HG03558 (cell line): ENCODE results near the gene USP6.
A peak's percentile ranks its signal among the peaks of the same experiment; 100 is the strongest.
"Not testable (repeated sequence)": the region's sequence is repeated elsewhere in the genome, so short reads cannot be mapped to it uniquely, and the experiment has no call there.

ENCODE experiments used
- ATAC-seq: cut with Tn5 transposase; IDR thresholded peaks from one replicate; pipeline ENCODE4 v1.9.1; 2021; ENCODE audit warnings: moderate number of reproducible peaks; ENCODE audit not compliant: unreplicated experiment; ENCODE audit errors: extremely low read depth

USP6 gene

DNA sequence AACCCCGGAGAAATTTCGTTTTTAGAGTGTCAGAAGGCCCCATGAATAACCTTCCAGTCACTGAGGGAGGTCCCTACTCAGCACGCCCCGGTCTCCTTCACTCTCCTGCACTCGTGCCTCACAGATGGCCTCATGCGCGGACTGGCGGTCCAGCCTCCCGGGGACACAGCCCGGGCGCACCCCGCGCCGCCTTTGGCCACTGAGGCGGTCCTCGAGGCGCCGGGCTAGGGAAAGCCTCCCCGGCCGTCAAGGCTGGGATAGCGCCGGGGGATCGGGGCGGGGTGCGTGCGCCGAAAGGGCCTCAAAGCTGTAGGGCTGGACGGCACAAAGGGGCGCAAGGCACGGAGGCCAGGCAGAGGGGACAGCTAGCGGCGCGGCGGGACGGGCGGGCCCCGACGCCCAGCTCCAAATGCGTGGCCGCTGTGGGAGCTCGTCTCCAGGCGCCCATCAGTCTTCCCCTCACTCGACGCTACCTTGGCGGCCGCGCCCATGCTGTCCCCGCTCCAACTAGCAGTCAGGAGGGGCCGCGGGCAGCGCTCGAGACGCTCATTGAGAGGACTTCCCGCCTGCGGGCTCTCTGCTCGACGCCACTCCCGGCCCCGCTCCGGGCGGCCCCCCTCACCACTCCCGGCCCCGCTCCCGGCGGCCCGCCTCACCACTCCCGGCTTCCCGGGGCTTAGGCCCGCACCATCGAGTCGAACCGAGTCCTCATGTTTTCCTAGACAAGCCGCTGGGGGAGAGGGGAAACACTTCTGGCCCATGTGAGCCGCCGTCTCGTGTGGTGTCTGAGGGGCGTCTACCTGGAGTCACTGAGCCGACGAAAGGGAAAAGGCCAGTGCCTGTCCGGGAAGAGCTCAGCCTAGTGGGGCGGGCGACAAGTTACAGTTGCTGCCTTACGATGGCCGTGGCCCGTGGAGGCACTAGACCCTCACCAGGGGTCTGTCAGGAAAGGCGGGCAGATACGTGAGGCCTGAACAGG is at the start of gene USP6:
TSS of gene USP6 (plus strand) at position 360 of the 979 bp plus-strand sequence. CDS start 14,336 bp downstream, outside the sequence.
- no peak for ATAC-seq

DNA sequence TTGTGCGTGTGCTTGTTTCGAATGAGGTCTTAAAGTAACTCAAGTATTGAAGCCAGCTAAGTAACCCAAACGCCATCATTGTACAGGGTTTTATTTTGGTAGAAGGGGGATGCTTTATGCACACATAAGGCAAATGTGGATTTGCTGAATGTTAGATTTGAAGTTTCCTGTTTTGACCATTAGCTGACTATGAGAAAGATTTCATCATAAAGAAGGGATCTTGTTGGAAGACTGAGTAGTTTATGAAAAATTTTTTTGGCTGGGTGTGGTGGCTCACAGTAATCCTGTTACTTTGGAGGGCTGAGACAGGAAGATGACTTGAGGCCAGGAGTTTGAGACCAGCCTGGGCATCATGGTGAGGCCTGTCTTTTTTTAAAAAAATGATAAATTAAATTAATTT is 47.6 kb upstream of the USP6 start:
- ATAC-seq, result no peak

DNA sequence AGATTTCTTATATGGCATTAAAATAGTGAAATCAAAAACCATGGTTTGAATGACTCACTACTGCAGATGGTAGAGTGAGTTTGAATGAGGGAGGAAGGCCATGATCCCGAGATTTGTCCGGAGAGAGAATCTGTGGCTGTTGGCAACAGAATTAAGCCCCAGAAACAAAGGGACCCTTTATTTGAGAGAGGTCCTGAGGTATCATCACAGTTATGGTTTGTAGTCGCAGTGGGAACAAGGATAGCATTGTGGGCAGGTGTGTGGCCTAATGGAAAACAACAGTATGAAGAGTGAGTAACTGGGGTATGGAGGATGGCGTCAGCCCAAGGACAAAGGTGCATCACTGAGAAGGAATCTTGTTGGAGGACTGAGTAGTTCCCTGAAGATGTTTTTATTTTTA is 46.1 kb upstream of the USP6 start:
- no peak for ATAC-seq

DNA sequence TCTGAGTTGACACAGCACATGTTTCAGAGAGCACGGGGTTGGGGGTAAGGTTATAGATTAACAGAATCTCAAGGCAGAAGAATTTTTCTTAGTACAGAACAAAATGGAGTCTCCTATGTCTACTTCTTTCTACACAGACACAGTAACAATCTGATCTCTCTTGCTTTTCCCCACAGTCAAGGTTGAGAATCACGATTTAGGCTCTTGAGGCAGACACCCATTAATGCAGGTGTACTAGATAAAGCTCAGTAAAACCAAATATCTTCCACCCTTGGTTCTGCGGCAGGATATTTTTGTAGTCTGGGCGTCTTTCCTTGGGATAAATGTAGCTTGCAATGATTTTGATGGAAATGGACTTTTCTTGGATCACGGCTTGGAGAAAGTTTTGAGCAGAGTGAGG is 40.4 kb upstream of the USP6 start:
- not testable (repeated sequence) for ATAC-seq

DNA sequence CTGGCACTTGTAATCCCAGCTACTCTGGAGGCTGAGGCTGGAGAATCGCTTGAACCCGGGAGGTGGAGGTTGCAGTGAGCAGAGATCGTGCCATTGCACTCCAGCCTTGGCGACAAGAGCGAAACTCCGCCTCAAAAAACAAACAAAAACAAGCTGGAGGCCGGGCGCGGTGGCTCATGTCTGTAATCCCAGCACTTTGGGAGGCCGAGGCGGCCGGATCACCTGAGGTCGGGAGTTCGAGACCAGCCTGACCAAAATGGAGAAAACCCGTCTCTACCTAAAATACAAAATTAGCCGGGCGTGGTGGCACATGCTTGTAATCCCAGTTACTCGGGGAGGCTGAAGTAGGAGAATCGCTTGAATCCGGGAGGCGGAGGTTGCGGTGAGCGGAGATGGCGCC is 38.6 kb upstream of the USP6 start:
- ATAC-seq, result not testable (repeated sequence)

DNA sequence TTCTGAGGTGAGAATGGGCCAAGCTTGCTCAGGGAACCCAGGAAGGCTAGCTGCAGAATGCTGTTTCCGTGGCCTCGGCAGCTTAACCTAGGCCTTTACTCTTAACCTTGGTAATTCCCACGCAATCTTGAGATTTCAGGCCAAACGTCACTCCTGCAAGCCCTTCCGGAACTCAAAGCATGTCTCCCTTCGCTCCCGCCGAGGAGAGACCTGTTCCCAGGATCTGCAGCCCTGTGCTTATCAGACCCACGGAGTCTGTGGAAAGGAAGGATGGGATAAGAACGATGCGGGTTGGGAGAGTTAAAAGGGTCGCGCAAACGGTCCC is 38.1 kb upstream of the USP6 start:
- ATAC-seq, result no peak

DNA sequence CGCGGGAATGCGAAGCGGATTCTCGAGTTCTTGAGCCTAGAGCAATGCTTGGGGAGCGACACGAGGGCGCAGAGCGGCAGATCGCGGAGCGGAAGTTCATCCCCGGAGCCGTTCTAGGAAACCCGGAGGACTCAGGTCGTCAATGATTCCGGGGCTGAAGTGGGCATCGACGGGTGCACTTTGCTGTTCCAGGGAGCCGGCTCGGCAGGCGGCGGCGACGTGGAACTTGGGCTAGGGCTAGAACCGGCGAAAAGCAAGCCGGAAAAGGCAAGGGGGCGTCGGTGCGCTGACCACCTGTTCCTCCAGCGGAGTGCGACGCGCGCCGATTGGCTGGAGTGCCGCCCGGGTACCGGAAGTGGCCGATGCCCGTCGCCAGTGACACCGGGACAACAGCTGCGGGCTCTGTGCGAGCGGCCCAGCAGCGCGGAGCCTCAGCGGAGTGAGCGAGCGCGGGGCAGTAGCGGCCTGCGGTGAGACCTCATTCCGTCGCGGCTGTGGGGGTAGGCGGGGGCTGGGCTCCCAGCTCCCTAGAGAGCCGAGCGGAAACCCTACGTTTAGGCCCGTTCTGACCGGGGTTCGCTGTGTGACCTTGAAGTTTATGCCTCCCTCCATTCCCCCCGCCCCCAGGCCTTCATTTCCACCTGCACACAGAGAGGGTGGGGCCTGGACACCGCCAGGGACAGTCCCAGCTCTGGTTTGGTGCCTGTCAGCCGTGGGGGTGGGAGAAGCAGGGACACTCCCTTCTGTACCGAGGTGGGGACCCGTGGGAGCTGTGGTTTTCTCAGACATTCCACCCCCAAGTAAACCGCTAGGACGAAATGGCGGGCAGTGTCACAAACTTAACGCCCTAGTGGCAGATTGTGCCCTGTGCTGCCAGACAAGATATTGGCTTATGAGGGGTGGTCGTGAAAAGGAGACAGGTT is 37.5 kb upstream of the USP6 start, which contains the start of gene ZFP3:
TSS of gene ZFP3 (plus strand) at position 362 of the 923 bp plus-strand sequence. CDS start 13,038 bp downstream, outside the sequence.
- ATAC-seq, result peak; percentile 37

DNA sequence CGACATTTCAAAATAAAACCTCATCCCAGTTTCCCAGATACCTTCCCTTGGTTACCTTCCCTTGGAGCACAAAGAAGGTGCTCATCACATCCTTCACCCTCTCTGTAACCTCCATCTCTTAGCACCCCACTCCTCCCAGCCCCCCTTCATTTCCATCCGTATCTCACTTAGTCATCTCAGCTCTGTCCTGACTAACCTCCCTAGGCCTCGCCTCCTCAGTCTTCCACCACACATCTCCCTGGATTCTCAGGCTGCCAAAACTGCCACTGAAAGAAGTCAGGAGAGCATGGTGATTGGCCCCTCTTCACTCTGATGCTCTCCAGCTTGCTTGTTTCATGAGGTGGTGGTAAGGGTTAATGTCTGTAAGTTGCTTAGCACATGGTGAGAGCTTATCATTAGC is 35.2 kb upstream of the USP6 start:
- no peak for ATAC-seq

DNA sequence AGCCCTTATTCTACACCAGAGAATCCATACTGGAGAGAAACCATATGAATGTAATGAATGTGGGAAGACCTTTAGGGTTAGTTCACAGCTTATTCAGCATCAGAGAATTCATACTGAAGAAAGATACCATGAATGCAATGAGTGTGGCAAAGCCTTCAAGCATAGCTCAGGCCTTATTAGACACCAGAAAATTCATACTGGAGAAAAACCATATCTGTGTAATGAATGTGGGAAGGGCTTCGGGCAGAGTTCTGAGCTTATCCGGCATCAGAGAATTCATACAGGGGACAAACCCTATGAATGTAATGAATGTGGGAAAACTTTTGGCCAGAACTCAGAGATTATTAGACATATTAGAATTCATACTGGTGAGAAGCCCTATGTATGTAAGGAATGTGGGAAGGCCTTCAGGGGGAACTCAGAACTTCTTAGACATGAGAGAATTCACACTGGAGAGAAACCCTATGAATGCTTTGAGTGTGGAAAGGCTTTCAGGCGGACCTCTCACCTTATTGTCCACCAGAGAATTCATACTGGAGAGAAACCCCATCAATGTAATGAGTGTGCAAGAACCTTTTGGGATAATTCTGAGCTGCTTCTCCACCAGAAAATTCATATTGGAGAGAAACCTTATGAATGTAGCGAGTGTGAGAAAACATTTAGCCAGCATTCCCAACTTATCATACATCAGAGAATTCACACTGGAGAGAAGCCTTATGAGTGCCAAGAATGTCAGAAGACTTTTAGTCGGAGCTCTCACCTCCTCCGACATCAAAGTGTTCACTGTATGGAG is 23.4 kb upstream of the USP6 start:
- no peak for ATAC-seq

DNA sequence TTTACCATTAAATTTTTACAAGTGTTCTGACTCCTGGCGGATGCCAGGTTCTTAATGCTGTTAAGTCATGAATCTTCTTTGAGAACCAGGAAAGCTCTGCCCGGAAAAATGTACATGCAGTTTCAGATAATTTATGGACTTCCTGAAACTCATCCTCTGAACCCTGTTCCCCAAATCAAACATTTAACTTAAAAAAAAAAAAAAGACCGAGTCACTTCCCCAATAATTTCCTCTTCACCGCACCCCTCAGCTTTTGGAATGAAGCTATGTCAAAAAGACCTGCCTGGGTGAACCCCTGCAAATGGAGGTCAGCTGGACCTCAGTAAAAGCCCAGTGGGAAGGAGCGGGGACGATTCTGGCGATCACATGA is 19.1 kb upstream of the USP6 start:
- ATAC-seq, result no peak

DNA sequence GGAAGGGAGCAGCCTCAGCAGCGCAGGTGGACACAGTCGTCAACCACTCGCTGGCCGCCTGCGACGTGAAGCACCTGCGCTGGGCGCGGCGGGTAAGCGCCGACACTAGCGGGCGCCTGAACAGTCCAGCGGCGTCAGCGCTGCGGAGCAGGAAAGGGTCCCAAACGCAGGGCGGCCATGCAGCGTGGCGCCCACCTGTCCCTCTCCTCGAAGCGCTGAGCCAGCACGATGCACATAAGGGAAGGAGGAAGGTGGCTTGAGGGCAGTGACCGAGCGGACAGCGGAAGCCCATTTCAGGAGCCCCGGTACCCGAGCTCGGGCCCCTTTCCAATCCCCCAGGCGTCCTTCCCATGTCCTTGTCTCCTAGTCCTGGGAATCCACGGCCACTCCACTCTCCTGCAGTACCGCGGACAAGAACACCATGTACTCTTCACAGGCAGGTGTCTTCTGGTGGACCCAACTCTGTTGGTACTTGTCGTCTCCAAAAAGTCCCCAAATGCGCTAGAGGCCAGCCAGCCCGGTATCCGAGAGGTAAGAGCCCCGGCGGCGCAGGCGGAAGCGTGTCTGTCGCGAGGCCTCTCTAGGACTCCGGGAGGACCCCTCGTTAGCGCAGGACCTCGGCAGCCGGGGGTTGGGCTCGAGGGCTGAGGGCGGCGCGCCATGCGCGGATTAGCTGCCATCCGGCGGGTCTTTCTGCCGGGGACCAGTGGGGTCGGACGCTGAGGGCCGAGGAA is 18.6 kb upstream of the USP6 start:
- no peak for ATAC-seq

DNA sequence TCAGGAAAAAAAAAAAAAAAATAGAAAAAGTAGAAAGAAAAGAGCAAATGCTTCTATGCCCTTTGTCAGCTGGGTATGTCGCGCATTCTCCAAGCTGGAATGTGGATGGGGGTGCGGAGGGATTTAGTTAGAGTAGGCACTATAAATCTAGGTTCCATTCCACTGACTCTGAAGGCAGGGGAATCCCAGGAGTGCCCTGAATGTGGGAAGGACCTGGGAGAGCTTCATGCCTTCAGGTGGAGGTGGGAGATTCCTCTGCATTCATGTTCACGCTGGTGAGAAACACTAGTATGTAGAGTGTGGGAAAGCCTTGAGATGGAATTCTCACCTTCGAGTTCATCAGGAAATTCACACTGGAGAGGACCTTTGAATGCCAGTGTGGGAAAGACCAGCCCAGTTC is 16.6 kb upstream of the USP6 start:
- ATAC-seq, result no peak

DNA sequence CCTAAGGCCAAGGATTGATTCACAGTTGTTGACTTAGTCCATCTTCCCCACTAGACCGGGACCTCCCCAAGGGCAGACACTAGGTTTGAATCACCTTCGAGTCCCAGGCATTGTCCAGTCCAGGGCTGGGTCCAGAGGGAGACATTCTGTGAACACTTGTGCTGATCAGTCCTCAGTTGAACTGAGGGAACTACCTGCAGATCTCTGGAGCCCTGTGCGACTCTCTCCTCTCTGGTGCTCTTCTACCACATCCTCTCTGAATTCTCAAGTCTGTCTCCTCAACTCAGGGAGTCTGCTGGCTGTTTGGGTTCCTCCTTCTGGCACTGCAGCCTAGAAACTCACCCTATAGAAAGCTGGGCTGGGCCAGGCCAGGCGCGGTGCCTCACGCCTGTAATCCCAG is 15.0 kb upstream of the USP6 start:
- no peak for ATAC-seq

DNA sequence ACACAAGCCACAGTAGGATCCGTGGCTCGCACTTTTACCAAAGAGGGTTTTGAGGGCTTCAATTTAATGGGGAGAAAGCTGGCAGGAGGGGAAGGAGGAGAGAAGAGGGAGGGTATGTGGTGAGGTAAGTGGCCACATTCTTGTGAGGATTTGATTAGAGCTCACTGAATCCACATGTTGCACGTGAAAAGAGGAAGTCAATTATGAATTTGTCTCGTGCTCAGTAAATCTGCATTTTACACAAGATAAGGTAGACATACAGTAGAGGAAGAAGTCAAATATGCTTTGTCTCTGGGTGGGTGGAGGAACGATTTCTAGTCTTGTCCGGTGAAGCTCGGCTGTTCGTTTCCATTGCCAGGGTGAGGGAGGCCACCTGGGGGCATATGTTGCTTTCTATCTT is 5.0 kb upstream of the USP6 start:
- ATAC-seq, result no peak

DNA sequence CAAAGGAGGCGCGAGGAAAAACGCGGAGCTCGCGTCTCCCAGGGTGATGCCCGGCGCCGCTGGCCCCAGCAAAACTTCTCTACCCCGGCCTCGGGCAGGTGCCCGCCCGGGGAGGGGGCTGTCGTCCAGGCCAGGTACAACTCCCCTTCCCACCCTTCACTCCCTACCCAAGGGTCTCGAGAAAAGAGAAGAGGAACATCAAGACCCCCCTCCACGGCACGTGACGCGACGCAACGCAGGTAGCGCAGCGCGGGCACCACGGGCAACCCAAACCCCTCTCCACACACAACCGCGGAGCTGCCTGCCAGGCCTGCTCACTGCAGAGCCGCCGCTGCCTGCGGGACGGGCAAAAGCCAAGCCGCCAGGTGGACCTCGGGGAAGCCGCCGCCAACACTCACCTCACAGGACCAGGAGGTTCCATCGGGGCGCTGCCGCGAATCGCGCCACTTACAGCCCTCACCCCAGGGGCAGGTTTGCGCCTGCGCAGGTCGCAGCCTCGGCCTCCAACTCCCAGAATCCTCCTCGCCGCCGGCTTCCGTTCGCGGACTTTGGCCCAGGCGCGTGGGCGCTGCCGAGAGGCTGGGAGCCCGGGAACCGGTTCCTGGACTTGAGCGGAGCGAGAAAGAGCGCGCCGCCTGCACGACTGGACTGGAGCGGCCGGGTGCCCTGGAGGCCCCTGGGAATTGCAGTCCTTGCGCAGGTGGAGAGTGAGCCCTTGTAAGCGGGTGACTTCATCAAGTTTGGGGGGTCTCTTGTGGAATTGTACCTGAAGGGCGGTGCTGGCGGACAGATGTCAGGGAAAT is 4.2 kb upstream of the USP6 start, which contains the start of gene ZNF232:
TSS of gene ZNF232 (minus strand) at position 477 of the 803 bp plus-strand sequence. CDS start at position 421, 56 bp downstream.
- ATAC-seq, result no peak

DNA sequence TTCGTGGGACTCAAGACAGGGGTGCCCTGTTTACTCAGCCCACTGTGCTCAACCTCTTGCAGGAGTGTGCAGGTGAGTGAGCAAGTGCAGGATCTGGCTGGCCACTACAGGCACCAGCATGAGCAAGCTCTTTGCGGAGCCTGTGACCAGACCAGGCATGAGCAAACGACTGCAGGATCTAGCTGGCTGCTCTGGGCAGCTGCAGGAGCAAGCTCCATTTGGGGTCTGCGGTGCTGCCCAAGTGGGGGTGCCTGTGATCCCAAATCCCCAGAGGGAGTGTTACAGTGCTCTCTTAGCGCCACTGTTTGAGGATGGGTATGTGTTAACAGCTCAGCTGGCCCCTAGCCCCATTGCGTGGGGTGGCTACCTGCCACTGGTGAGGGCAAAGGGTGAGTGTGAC is 2.4 kb downstream of the USP6 start:
- no peak for ATAC-seq

DNA sequence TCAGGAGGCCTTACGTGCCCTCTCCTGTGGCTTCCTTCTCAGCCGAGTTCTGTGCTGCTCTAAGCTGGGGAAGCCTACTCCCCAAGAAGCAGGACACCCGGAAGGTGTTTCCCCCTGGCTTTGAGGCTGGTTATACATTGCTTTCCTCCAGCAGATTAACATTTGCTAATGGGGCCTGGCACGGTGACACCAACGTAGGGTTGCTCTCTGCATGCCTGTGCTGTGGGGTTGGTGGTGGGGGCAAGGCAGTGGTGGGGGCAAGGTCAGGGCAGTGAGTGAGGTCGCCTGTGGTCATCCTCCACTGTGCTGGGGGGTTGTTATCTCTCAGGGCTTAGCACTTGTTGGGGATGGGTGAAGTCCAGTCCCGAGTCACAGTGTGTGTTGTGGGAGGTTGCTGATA is 4.2 kb downstream of the USP6 start:
- ATAC-seq, result no peak

DNA sequence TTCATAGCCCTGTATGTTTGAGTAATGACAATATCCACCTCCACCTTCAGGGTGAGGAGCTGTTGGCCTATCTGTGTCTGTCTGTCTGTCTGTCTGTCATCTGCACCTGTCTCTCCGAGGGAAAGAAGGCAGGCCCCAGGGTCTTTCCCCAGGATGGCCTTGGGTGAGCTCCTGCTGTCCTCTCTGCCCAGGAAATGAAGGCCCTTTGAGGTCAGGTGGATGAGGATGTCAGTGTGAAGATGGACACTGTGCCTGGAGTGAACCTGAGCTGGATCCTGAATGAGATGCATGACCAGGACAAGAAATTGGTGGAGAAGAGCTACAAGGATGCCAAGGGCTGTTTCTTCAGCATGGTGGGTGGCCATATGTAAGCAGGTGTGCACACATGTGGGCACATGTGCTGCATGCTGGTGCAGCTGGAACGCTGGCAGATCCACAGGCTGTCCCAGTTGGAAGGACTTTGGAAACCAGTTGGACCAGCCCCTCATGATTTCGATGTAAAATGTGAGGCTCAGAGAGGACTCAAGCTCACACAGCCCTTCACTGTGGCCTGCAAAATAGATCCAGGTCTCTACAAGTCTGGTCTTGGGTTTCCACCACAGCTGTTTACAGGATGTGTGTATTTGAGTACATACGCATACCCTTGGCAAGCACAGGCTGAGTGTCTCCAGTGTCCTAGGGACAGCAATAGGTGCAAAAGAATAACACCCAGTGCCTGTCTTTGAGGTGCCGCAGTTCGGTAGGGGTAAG is 4.8 kb downstream of the USP6 start:
- not testable (repeated sequence) for ATAC-seq
